Endothelial cell of umbilical vein (primary cell): ENCODE measurements around the gene VWA5A. TPM values are rescaled to one million over a fixed set of nuclear protein-coding genes. Genes with fewer than 3 reads are reported as not detected.

Experiments
- Bru-seq: library from RNA; stranded (reverse); fragments of 400-500 nt; gene quantifications from one replicate; lab custom pipeline; 2021; lab: Mats Ljungman, UMichigan
- BruChase-seq, 2 experiments: library from RNA; stranded (reverse); fragments of 400-500 nt; gene quantifications; one replicate each; lab custom pipeline; 2021; lab: Mats Ljungman, UMichigan
- BruUV-seq: library from RNA; stranded (reverse); fragments of 400-500 nt; replicated peaks from 2 replicates; lab custom pipeline; 2021; lab: Mats Ljungman, UMichigan
- CTCF ChIA-PET: fragments of 300-600, 350-600 bp; sonication (Branson Sonifier 250); formaldehyde crosslinking; loops from one replicate; lab custom pipeline; 2021; ENCODE audit warnings: antibody characterized with exemption, inconsistent platforms; lab: Charles Lee
- POLR2A ChIA-PET: fragments of 300-600, 350-600 bp; sonication (Branson Sonifier 250); formaldehyde crosslinking; loops from one replicate; lab custom pipeline; 2021; ENCODE audit warnings: antibody characterized with exemption, inconsistent platforms; lab: Charles Lee
- DNase-seq: peaks from one replicate; pipeline ENCODE4 v3.0.0-alpha.2; 2011; ENCODE audit warnings: low read depth, low spot score
- FAIRE-seq: peaks from 2 replicates; lab custom pipeline; 2011; peaks lifted over from hg19 to GRCh38; lab: Jason Lieb, UNC
- H2AFZ ChIP-seq: 2 replicates; pipeline ENCODE4 v1.6.0; 2012; ENCODE audit warnings: low read depth, low read length, control low read depth, inconsistent platforms
- H3K27ac ChIP-seq: 2 replicates; pipeline ENCODE4 v1.5.1; 2011; ENCODE audit warnings: low read depth, mild to moderate bottlenecking, control low read depth, low read length, moderate library complexity; ENCODE audit not compliant: insufficient read depth
- H3K27me3 ChIP-seq, 2 experiments: 2 replicates each; pipeline versions ENCODE4 v1.6.0 to v1.6.1; 2011; ENCODE audit warnings: low read length in 2 of 2, mixed read lengths in 1 of 2; ENCODE audit not compliant: control insufficient read depth in 2 of 2, insufficient read depth in 2 of 2
- H3K36me3 ChIP-seq, 2 experiments: 2 replicates in 1 of 2; 3 replicates in 1 of 2; pipeline ENCODE4 v1.5.1; 2011; ENCODE audit warnings: low read length in 2 of 2, mild to moderate bottlenecking in 1 of 2, moderate library complexity in 1 of 2; ENCODE audit not compliant: control insufficient read depth in 2 of 2, insufficient read depth in 2 of 2; ENCODE audit errors: extremely low read depth in 1 of 2
- H3K4me1 ChIP-seq: 3 replicates; pipeline ENCODE4 v1.5.1; 2011; ENCODE audit warnings: mild to moderate bottlenecking, low read length; ENCODE audit not compliant: control insufficient read depth, insufficient read depth; ENCODE audit errors: extremely low read depth
- H3K4me2 ChIP-seq: 2 replicates; pipeline ENCODE4 v1.6.1; 2011; ENCODE audit warnings: low read length, control low read depth, mixed read lengths; ENCODE audit not compliant: insufficient read depth
- H3K4me3 ChIP-seq, 3 experiments: fragments of 200-600 bp in 1 of 3; sonication (generic), shearing (Covaris generic) in 1 of 3; replicated peaks in 1 of 3; 2 replicates each; pipeline ENCODE4 v1.5.1; 2011 to 2016; ENCODE audit warnings: control low read depth in 3 of 3, low read length in 3 of 3, mild to moderate bottlenecking in 2 of 3, inconsistent platforms in 1 of 3, low read depth in 1 of 3, moderate library complexity in 1 of 3; ENCODE audit not compliant: insufficient read depth in 1 of 3
- H3K79me2 ChIP-seq: 2 replicates; pipeline ENCODE4 v1.6.0; 2012; ENCODE audit warnings: low read length, inconsistent platforms; ENCODE audit not compliant: control insufficient read depth, insufficient read depth
- H3K9ac ChIP-seq: replicated peaks from 2 replicates; pipeline ENCODE3; 2011; ENCODE audit warnings: low read length, control low read depth; ENCODE audit not compliant: insufficient read depth; ENCODE audit errors: extremely low read depth
- H3K9me1 ChIP-seq: replicated peaks from 3 replicates; pipeline ENCODE4 v1.6.0; 2011; ENCODE audit warnings: mild to moderate bottlenecking, low read length; ENCODE audit not compliant: control insufficient read depth, insufficient read depth; ENCODE audit errors: extremely low read depth
- H3K9me3 ChIP-seq: replicated peaks from 2 replicates; pipeline ENCODE4 v1.5.1; 2012; ENCODE audit warnings: low read length, inconsistent platforms; ENCODE audit not compliant: control insufficient read depth, insufficient read depth
- H4K20me1 ChIP-seq: replicated peaks from 2 replicates; pipeline ENCODE3; 2011; ENCODE audit warnings: mild to moderate bottlenecking, low read length; ENCODE audit not compliant: control insufficient read depth, insufficient read depth; ENCODE audit errors: extremely low read depth
- EZH2 ChIP-seq: IDR thresholded peaks from 2 replicates; pipeline ENCODE4 v1.6.1; 2012; ENCODE audit warnings: borderline replicate concordance, low read depth, mild to moderate bottlenecking, moderate library complexity, low read length, inconsistent platforms; ENCODE audit not compliant: severe bottlenecking
- FOS ChIP-seq: IDR thresholded peaks from 2 replicates; pipeline ENCODE4 v1.6.1; 2011; ENCODE audit warnings: mild to moderate bottlenecking, low read length, moderate library complexity, borderline replicate concordance; ENCODE audit not compliant: insufficient read depth
- GATA2 ChIP-seq: IDR thresholded peaks from 2 replicates; pipeline ENCODE4 v1.7.0; 2011; ENCODE audit warnings: low read depth, mild to moderate bottlenecking, moderate library complexity, mixed read lengths, low read length; ENCODE audit not compliant: insufficient read length, insufficient read depth
- JUN ChIP-seq: IDR thresholded peaks from 2 replicates; pipeline ENCODE4 v1.6.1; 2011; ENCODE audit warnings: borderline replicate concordance, low read depth; ENCODE audit not compliant: insufficient read length, insufficient read depth
- MAX ChIP-seq: IDR thresholded peaks from 2 replicates; pipeline ENCODE4 v1.6.1; 2011; ENCODE audit not compliant: insufficient read depth, insufficient read length
- POLR2A ChIP-seq: IDR thresholded peaks from 2 replicates; pipeline ENCODE4 v1.6.1; 2012; ENCODE audit warnings: low read depth, mild to moderate bottlenecking, control low read depth, low read length
- POLR2AphosphoS5 ChIP-seq: IDR thresholded peaks from 2 replicates; pipeline ENCODE4 v1.6.1; 2012; ENCODE audit warnings: low read depth, mild to moderate bottlenecking, control low read depth, low read length, moderate library complexity; ENCODE audit not compliant: insufficient read depth
- dilution Hi-C: fragments of 300-500 bp; cut with MboI; formaldehyde crosslinking; loops from one replicate; pipeline ENCODE4 v1.15.0; 2019; ENCODE audit warnings: low sequenced_read_pairs; ENCODE audit not compliant: extremely low pct_ligation_motif_present
- intact Hi-C: fragments of 100-400 bp; cut with micrococcal nuclease; formaldehyde crosslinking; loops from one replicate; pipeline ENCODE4 v1.10.0; 2022
- long read RNA-seq: library from polyadenylated mRNA; stranded (forward); transcript quantifications from one replicate; pipeline ENCODE4 v2.0.0, GENCODE V29; 2021
- polyA minus RNA-seq, 3 experiments: library from RNA; depleted of rRNA, polyadenylated mRNA; stranded (reverse); fragments of >200 nt; gene quantifications; 1 replicate in 1 of 3; 2 replicates in 2 of 3; pipeline ENCODE4 v1.2.3, GENCODE V29; 2011
- polyA plus RNA-seq, 4 experiments: library from polyadenylated mRNA; depleted of rRNA in 3 of 4; stranded (reverse) in 3 of 4; unstranded in 1 of 4; fragments of >200 nt; gene quantifications; 2 replicates each; pipeline versions ENCODE4 v1.2.1 to v1.2.3, GENCODE V29; 2011 to 2012; ENCODE audit warnings: missing spikeins in 1 of 4
- total RNA-seq: library from RNA; stranded (reverse); gene quantifications from 2 replicates; pipeline ENCODE4 v1.2.3, GENCODE V29; 2021

Gene VWA5A
- 11.6 and 14.3 TPM in 2 replicates for total RNA-seq
- 7.0 and 9.1 TPM in 2 replicates for polyA plus RNA-seq
- 9.7 and 10.3 TPM in 2 replicates for polyA plus RNA-seq (2011; cell fraction: cytosol; rRNA removed)
- polyA plus RNA-seq (2011; cell fraction: nucleus; rRNA removed) = 18.4 and 18.6 TPM in 2 replicates
- polyA plus RNA-seq (2012) = 30.0 and 65.1 TPM in 2 replicates
- 10.7 and 11.6 TPM in 2 replicates for polyA minus RNA-seq
- 48.4 TPM for polyA minus RNA-seq (2011; cell fraction: cytosol; rRNA and poly(A)+ RNA removed)
- 7.2 and 10.2 TPM in 2 replicates for polyA minus RNA-seq (2011; cell fraction: nucleus; rRNA and poly(A)+ RNA removed)
- percentile 44 among the genes with signal in this experiment for Bru-seq, nascent RNA
- BruChase-seq, experiment 1, labeled RNA remaining after a 6-hour chase = percentile 48 among the genes with signal in this experiment
- percentile 39 among the genes with signal in this experiment for BruChase-seq, experiment 2, labeled RNA remaining after a 2-hour chase
- long read RNA-seq, transcript VWA5A-201 (10 exons, 1,863 nt) = major isoform, 18 of 36 reads
- long read RNA-seq, transcript VWA5A-203 (18 exons, 3,419 nt) = minor isoform, 12 of 36 reads
- long read RNA-seq, partial matches to known transcripts = 2 of 36 reads
- long read RNA-seq, other reads (novel, unspliced or antisense) = 1 of 36 reads

GRCh38 chr11:124114942-124115781 lies at the start of gene VWA5A:
Gene VWA5A, plus strand, starts transcription at chr11:124115450. Its CDS starts 2,062 bp downstream, at chr11:124117512.
- DNase-seq (peak; percentile 86), FAIRE-seq (peak; percentile 98)
- H2AFZ ChIP-seq = peak within 1 kb of the TSS; percentile 96
- ChIA-PET CTCF (interaction anchor here (0.9 to 3.0 kb wide), 9 partner anchors 9 to 163 kb away, joined by 3 to 19 read pairs (median 5); no protein-coding TSS in a partner anchor), POLR2A (interaction anchor here (0.7 to 1.1 kb wide), 2 partner anchors 45 to 47 kb away, joined by 3 to 5 read pairs; no protein-coding TSS in a partner anchor)
- no TSS peak for BruUV-seq
- dilution Hi-C loops = no loop called here
- peak within 1 kb of the TSS; percentile 70 for H3K9ac ChIP-seq
- no peaks in the 10 kb centered on the region for H4K20me1 ChIP-seq
- no peaks in the 10 kb centered on the region for H3K9me3 ChIP-seq
- peak within 1 kb of the TSS; percentile 54 to 94 (median 75) for H3K4me3 ChIP-seq
- peaks cover 19% of the 10 kb centered on the region for H3K4me1 ChIP-seq
- H3K36me3 ChIP-seq = peaks cover 3 to 6% of the 10 kb centered on the region in 2 experiments
- H3K79me2 ChIP-seq = no peaks in the 10 kb centered on the region
- no peaks in the 10 kb centered on the region for H3K9me1 ChIP-seq
- peak within 1 kb of the TSS; percentile 52 for H3K27ac ChIP-seq
- H3K27me3 ChIP-seq = no peaks in the 10 kb centered on the region
- peak within 1 kb of the TSS; percentile 97 for H3K4me2 ChIP-seq
- intact Hi-C loops = loop anchor here (1.0 to 5.0 kb wide), 4 partner anchors 44 to 161 kb away; no protein-coding TSS in a partner anchor
- TF ChIP-seq FOS (peak; percentile 87), MAX (no peak), GATA2 (peak; percentile 96), POLR2AphosphoS5 (peak; percentile 81), EZH2 (no peak), JUN (peak; percentile 57), POLR2A (peak; percentile 88)
